GM21825 (cell line): ENCODE measurements around the gene ALX4.

Source experiments
- ATAC-seq: cut with Tn5 transposase; IDR thresholded peaks from one replicate; pipeline ENCODE4 v1.9.1; 2021; ENCODE audit warnings: mild to moderate bottlenecking, moderate library complexity; ENCODE audit not compliant: unreplicated experiment

ALX4 gene

GRCh38 chr11:44316659-44317240, 6.8 kb upstream of the ALX4 start:
- no peak for ATAC-seq

GRCh38 chr11:44315947-44316658, 6.2 kb upstream of the ALX4 start:
- ATAC-seq, result no peak

GRCh38 chr11:44314733-44315132, 4.8 kb upstream of the ALX4 start:
- ATAC-seq, result no peak

- ATAC-seq, result no peak
These were observed 4.0 kb upstream of the ALX4 start for GRCh38 chr11:44313761-44314489.

- no peak for ATAC-seq
These were observed 2.9 kb upstream of the ALX4 start for GRCh38 chr11:44312876-44313275.

- no peak for ATAC-seq
These were observed 1.7 kb upstream of the ALX4 start for GRCh38 chr11:44311339-44312261.

- ATAC-seq, result no peak
These were observed 729 bp upstream of the ALX4 start for GRCh38 chr11:44310463-44311272.

- no peak for ATAC-seq
These were observed 195 bp upstream of the ALX4 start for GRCh38 chr11:44310206-44310462.

GRCh38 chr11:44308923-44309477, 939 bp downstream of the ALX4 start:
- ATAC-seq, result no peak

GRCh38 chr11:44308256-44308922, 1.6 kb downstream of the ALX4 start:
- ATAC-seq, result no peak

GRCh38 chr11:44307340-44308099, 2.4 kb downstream of the ALX4 start:
- ATAC-seq, result no peak

- ATAC-seq, result no peak
These were observed 3.1 kb downstream of the ALX4 start for GRCh38 chr11:44306918-44307244.

- ATAC-seq, result no peak
These were observed 3.7 kb downstream of the ALX4 start for GRCh38 chr11:44306052-44306917.

- ATAC-seq, result no peak
These were observed 4.4 kb downstream of the ALX4 start for GRCh38 chr11:44305470-44306051.

- no peak for ATAC-seq
These were observed 4.9 kb downstream of the ALX4 start for GRCh38 chr11:44305026-44305469.

- ATAC-seq, result no peak
These were observed 5.6 kb downstream of the ALX4 start for GRCh38 chr11:44304091-44305025.
